ENCODE data around the gene ZYX. TPM values are rescaled to one million over a fixed set of nuclear protein-coding genes. Genes with fewer than 3 reads are reported as not detected.

The ZYX gene
- polyA plus RNA-seq, 1 donor (not counting 4 experiments of a cell fraction or from before 2014, with no cell fraction given), result 17.6 TPM

GRCh38 chr7:143426479-143427142 is 45.5 kb downstream of the ZYX start:
- H3K4me1 ChIP-seq (ENCODE audit: control insufficient read depth, extremely low read depth, insufficient read depth, low read length), result peaks cover 17% of the 10 kb centered on the region
- H3K27ac ChIP-seq (ENCODE audit: control insufficient read depth, insufficient read depth, low read length), result no peak overlapping the region
- FAIRE-seq, result no peak
- dilution Hi-C loops (cut with MboI; ENCODE audit: extremely low pct_ligation_motif_present, low sequenced_read_pairs), result no loop called here
- no peak for TF ChIP-seq CTCF (optimal IDR thresholded peaks at IDR 0.05 in 1 of 3, IDR thresholded peaks at IDR 0.05 in 1 of 3, conservative IDR thresholded peaks at IDR 0.05 in 1 of 3; ENCODE audit: extremely low read depth in 1 of 3, insufficient read depth in 2 of 3, low read length in 3 of 3)
- TF ChIP-seq EZH2 (IDR thresholded peaks at IDR 0.05; ENCODE audit: low read length), result no peak
- no peaks in the 10 kb centered on the region for H3K27me3 ChIP-seq (ENCODE audit: control insufficient read depth, extremely low read depth, insufficient read depth, low read length)
- H3K4me2 ChIP-seq (ENCODE audit: control insufficient read depth, extremely low read depth, insufficient read depth, low read depth, low read length), result no peak overlapping the region
- no peaks in the 10 kb centered on the region for H4K20me1 ChIP-seq (ENCODE audit: control insufficient read depth, extremely low read depth, insufficient read depth, low read length)
- DNase-seq (ENCODE audit: low read depth, low spot score), result no peak
- H3K79me2 ChIP-seq (ENCODE audit: control insufficient read depth, insufficient read depth, low read length), result no peaks in the 10 kb centered on the region
- H3K4me3 ChIP-seq (ENCODE audit: control insufficient read depth in 2 of 3, extremely low read depth in 1 of 3, insufficient read depth in 2 of 3, low read depth in 1 of 3, low read length in 3 of 3), result no peak overlapping the region
- no peaks in the 10 kb centered on the region for H3K9me1 ChIP-seq (ENCODE audit: control insufficient read depth, extremely low read depth, insufficient read depth, low read length)
- H3K36me3 ChIP-seq (ENCODE audit: control insufficient read depth in 2 of 2, extremely low read depth in 1 of 2, insufficient read depth in 2 of 2, low read length in 2 of 2), result no peaks in the 10 kb centered on the region
- H2AFZ ChIP-seq (ENCODE audit: control insufficient read depth, low read length), result no peak overlapping the region
- no peak overlapping the region for H3K9ac ChIP-seq (ENCODE audit: control insufficient read depth, extremely low read depth, insufficient read depth, low read length)
- no peaks in the 10 kb centered on the region for H3K9me3 ChIP-seq (ENCODE audit: control insufficient read depth, low read depth, low read length)

GRCh38 chr7:143429770-143430698 is 48.9 kb downstream of the ZYX start:
- dilution Hi-C loops (cut with MboI; ENCODE audit: extremely low pct_ligation_motif_present, low sequenced_read_pairs), result no loop called here
- peak overlapping the region; percentile 65 for H3K9ac ChIP-seq (ENCODE audit: control insufficient read depth, extremely low read depth, insufficient read depth, low read length)
- H3K36me3 ChIP-seq (ENCODE audit: control insufficient read depth in 2 of 2, extremely low read depth in 1 of 2, insufficient read depth in 2 of 2, low read length in 2 of 2), result no peaks in the 10 kb centered on the region
- H3K4me2 ChIP-seq (ENCODE audit: control insufficient read depth, extremely low read depth, insufficient read depth, low read depth, low read length), result peak overlapping the region; percentile 71
- no peaks in the 10 kb centered on the region for H3K9me1 ChIP-seq (ENCODE audit: control insufficient read depth, extremely low read depth, insufficient read depth, low read length)
- H3K79me2 ChIP-seq (ENCODE audit: control insufficient read depth, insufficient read depth, low read length), result no peaks in the 10 kb centered on the region
- no peaks in the 10 kb centered on the region for H4K20me1 ChIP-seq (ENCODE audit: control insufficient read depth, extremely low read depth, insufficient read depth, low read length)
- TF ChIP-seq EZH2 (IDR thresholded peaks at IDR 0.05; ENCODE audit: low read length) (no peak), CTCF (optimal IDR thresholded peaks at IDR 0.05 in 1 of 3, IDR thresholded peaks at IDR 0.05 in 1 of 3, conservative IDR thresholded peaks at IDR 0.05 in 1 of 3; ENCODE audit: extremely low read depth in 1 of 3, insufficient read depth in 2 of 3, low read length in 3 of 3) (no peak)
- H3K27me3 ChIP-seq (ENCODE audit: control insufficient read depth, extremely low read depth, insufficient read depth, low read length), result no peaks in the 10 kb centered on the region
- H3K9me3 ChIP-seq (ENCODE audit: control insufficient read depth, low read depth, low read length), result no peaks in the 10 kb centered on the region
- H3K27ac ChIP-seq (ENCODE audit: control insufficient read depth, insufficient read depth, low read length), result peak overlapping the region; percentile 94
- DNase-seq (ENCODE audit: low read depth, low spot score) (peak; percentile 65), FAIRE-seq (peak; percentile 87)
- peak overlapping the region; percentile 16 to 56 (median 47) for H3K4me3 ChIP-seq (ENCODE audit: control insufficient read depth in 2 of 3, extremely low read depth in 1 of 3, insufficient read depth in 2 of 3, low read depth in 1 of 3, low read length in 3 of 3)
- H3K4me1 ChIP-seq (ENCODE audit: control insufficient read depth, extremely low read depth, insufficient read depth, low read length), result peaks cover 29% of the 10 kb centered on the region
- peak overlapping the region; percentile 89 for H2AFZ ChIP-seq (ENCODE audit: control insufficient read depth, low read length)
